ENCODE data around the gene EIF3D.

The EIF3D gene, protein sequence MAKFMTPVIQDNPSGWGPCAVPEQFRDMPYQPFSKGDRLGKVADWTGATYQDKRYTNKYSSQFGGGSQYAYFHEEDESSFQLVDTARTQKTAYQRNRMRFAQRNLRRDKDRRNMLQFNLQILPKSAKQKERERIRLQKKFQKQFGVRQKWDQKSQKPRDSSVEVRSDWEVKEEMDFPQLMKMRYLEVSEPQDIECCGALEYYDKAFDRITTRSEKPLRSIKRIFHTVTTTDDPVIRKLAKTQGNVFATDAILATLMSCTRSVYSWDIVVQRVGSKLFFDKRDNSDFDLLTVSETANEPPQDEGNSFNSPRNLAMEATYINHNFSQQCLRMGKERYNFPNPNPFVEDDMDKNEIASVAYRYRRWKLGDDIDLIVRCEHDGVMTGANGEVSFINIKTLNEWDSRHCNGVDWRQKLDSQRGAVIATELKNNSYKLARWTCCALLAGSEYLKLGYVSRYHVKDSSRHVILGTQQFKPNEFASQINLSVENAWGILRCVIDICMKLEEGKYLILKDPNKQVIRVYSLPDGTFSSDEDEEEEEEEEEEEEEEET
- long read RNA-seq, transcript EIF3D-201 (15 exons, 2,155 nt): major isoform, 6,616 of 7,317 reads
- long read RNA-seq, partial matches to known transcripts: 275 of 7,317 reads
- long read RNA-seq, other reads (novel, unspliced or antisense): 423 of 7,317 reads

DNA sequence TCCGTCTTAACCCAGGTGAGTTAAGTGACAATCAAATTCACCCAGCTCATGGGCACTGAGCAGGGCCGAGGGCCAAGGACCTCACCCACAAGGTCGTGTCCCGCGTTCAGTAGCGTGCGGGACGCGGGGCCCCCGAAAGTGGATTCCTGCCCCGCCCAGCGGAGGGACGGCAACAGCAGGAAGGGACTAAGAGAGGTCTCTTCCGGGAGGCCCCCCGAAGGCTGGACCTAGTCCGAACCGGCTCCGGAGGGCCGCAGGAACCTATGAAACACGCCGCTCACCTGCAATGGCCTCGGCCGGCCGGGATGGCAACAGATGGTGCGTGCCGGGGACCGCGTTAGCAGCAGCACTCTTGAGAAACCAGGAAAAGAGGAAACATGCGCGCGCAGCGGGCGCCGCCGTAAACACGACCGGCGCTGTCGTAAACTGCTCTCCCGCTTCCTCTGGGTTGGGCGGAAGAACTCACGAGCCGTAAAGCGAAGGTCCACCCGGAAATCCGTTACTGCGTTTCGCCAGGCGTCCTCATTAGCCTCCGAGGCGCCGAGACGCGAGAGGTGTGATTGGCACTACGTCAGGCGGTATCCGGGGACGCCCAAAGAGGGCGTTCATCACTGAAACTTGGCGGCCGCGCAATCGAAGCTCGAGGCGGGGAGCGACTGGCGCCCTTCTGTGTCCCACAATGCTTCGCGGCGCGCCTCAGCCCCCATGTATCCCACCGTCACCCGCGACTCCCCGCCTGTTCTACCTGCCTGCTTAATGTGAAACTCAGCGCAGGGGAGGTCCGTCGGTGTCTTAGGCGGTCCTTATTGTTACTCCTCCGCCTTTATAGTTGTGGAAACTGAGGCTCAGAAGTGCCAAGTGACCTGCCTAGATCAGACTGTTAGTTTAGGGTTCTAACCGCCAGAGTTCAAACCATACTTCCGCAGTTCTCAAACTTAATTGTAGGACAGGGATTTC, at the start of gene EIF3D:
Gene EIF3D, minus strand, starts transcription at position 372 of the 957 bp plus-strand sequence. CDS start 3,045 bp downstream, outside the sequence.
- H3K27ac ChIP-seq (replicated peaks): peak within 1 kb of the TSS; percentile 95
- DNase-seq (ENCODE audit: low read depth in 1 of 2, low spot score in 1 of 2): peak; percentile 100
- H3K27me3 ChIP-seq (ENCODE audit: insufficient read depth, poor library complexity, severe bottlenecking): no peaks in the 10 kb centered on the region
- TF ChIP-seq, protein P1, sequence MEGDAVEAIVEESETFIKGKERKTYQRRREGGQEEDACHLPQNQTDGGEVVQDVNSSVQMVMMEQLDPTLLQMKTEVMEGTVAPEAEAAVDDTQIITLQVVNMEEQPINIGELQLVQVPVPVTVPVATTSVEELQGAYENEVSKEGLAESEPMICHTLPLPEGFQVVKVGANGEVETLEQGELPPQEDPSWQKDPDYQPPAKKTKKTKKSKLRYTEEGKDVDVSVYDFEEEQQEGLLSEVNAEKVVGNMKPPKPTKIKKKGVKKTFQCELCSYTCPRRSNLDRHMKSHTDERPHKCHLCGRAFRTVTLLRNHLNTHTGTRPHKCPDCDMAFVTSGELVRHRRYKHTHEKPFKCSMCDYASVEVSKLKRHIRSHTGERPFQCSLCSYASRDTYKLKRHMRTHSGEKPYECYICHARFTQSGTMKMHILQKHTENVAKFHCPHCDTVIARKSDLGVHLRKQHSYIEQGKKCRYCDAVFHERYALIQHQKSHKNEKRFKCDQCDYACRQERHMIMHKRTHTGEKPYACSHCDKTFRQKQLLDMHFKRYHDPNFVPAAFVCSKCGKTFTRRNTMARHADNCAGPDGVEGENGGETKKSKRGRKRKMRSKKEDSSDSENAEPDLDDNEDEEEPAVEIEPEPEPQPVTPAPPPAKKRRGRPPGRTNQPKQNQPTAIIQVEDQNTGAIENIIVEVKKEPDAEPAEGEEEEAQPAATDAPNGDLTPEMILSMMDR (IDR thresholded peaks at IDR 0.05; ENCODE audit: insufficient read depth, low read length): no peak
- peak; percentile 94 for TF ChIP-seq POLR2AphosphoS5 (IDR thresholded peaks at IDR 0.05; ENCODE audit: low read depth)
- peak; percentile 80 for TF ChIP-seq GABPA (IDR thresholded peaks at IDR 0.05; ENCODE audit: low read depth)
- TF ChIP-seq, protein P2, sequence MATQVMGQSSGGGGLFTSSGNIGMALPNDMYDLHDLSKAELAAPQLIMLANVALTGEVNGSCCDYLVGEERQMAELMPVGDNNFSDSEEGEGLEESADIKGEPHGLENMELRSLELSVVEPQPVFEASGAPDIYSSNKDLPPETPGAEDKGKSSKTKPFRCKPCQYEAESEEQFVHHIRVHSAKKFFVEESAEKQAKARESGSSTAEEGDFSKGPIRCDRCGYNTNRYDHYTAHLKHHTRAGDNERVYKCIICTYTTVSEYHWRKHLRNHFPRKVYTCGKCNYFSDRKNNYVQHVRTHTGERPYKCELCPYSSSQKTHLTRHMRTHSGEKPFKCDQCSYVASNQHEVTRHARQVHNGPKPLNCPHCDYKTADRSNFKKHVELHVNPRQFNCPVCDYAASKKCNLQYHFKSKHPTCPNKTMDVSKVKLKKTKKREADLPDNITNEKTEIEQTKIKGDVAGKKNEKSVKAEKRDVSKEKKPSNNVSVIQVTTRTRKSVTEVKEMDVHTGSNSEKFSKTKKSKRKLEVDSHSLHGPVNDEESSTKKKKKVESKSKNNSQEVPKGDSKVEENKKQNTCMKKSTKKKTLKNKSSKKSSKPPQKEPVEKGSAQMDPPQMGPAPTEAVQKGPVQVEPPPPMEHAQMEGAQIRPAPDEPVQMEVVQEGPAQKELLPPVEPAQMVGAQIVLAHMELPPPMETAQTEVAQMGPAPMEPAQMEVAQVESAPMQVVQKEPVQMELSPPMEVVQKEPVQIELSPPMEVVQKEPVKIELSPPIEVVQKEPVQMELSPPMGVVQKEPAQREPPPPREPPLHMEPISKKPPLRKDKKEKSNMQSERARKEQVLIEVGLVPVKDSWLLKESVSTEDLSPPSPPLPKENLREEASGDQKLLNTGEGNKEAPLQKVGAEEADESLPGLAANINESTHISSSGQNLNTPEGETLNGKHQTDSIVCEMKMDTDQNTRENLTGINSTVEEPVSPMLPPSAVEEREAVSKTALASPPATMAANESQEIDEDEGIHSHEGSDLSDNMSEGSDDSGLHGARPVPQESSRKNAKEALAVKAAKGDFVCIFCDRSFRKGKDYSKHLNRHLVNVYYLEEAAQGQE (IDR thresholded peaks at IDR 0.05; ENCODE audit: insufficient replicate concordance, low read depth): peak; percentile 81
- peak; percentile 45; the same call in 1 of the 2 replicates for TF ChIP-seq SPI1 (IDR thresholded peaks at IDR 0.05; ENCODE audit: borderline replicate concordance, low read depth)
- H3K4me3 ChIP-seq (replicated peaks; ENCODE audit: insufficient read depth, low read length): peak within 1 kb of the TSS; percentile 75

DNA sequence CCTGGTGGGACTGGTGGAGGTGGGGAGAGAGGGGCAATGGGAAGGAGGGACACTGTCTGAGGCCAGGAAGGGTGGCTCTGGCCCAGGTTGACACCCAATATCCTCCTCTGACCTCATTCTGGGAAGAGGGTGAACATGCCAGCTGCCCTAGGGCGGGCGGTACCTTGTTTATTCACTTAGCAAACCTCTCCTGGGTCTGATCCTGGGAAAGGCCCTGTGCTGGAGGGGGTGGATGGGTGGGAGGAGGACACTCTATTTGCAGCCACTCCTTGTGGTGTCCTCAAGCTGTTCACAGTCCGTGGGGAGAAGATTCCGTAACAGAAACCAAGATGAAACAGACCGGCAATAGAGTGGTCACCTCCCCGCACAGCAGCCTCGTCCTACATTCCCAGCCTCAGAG, 49.7 kb upstream of the EIF3D start:
- TF ChIP-seq GABPA (IDR thresholded peaks at IDR 0.05; ENCODE audit: low read depth) (no peak), SPI1 (IDR thresholded peaks at IDR 0.05; ENCODE audit: borderline replicate concordance, low read depth) (no peak), POLR2AphosphoS5 (IDR thresholded peaks at IDR 0.05; ENCODE audit: low read depth) (no peak)
- TF ChIP-seq, protein P1 (IDR thresholded peaks at IDR 0.05; ENCODE audit: insufficient read depth, low read length): no peak
- TF ChIP-seq, protein P2 (IDR thresholded peaks at IDR 0.05; ENCODE audit: insufficient replicate concordance, low read depth): no peak
- no peak for DNase-seq (ENCODE audit: low read depth in 1 of 2, low spot score in 1 of 2)
- no peak overlapping the region for H3K4me3 ChIP-seq (replicated peaks; ENCODE audit: insufficient read depth, low read length)
- H3K27me3 ChIP-seq (ENCODE audit: insufficient read depth, poor library complexity, severe bottlenecking): no peaks in the 10 kb centered on the region
- no peak overlapping the region for H3K27ac ChIP-seq (replicated peaks)

DNA sequence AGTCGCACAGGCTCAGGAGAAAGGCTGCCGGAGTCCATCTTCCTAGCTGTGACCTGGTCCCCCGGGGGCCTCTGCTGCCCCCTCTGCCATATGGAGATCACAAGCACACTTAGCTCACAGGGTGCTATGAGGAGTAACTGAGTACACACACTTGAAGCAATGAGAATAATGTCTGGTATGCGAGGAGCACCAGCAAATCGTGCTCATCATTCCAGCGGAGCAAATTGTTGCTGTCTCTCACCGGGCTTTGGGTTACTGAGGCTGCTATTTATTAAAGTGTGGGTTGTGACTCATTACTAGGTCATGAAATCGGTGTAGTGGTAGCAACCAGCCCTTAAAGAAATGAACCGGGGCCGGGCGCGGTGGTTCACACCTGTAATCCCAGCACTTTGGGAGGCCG, 48.1 kb upstream of the EIF3D start:
- TF ChIP-seq SPI1 (IDR thresholded peaks at IDR 0.05; ENCODE audit: borderline replicate concordance, low read depth) (no peak), POLR2AphosphoS5 (IDR thresholded peaks at IDR 0.05; ENCODE audit: low read depth) (no peak), GABPA (IDR thresholded peaks at IDR 0.05; ENCODE audit: low read depth) (no peak)
- TF ChIP-seq, protein P2 (IDR thresholded peaks at IDR 0.05; ENCODE audit: insufficient replicate concordance, low read depth): no peak
- TF ChIP-seq, protein P1 (IDR thresholded peaks at IDR 0.05; ENCODE audit: insufficient read depth, low read length): no peak

More for the DNA sequence above, 48.1 kb upstream of the EIF3D start:
- Histone ChIP-seq H3K4me3 (replicated peaks; ENCODE audit: insufficient read depth, low read length) (no peak overlapping the region), H3K27ac (replicated peaks) (no peak overlapping the region), H3K27me3 (ENCODE audit: insufficient read depth, poor library complexity, severe bottlenecking) (no peaks in the 10 kb centered on the region)
- DNase-seq (ENCODE audit: low read depth in 1 of 2, low spot score in 1 of 2): no peak
